Measurements from ENCODE around the gene PLCB1. TPM values are rescaled to one million over a fixed set of nuclear protein-coding genes. Genes with fewer than 3 reads are reported as not detected.
"Not testable (repeated sequence)": the region's sequence is repeated elsewhere in the genome, so short reads cannot be mapped to it uniquely, and the experiment has no call there.

PLCB1 gene
- total and polyA plus RNA-seq, 5 experiments from 2014 or later, result 1.4 to 3.8 (median 2.8) TPM

DNA sequence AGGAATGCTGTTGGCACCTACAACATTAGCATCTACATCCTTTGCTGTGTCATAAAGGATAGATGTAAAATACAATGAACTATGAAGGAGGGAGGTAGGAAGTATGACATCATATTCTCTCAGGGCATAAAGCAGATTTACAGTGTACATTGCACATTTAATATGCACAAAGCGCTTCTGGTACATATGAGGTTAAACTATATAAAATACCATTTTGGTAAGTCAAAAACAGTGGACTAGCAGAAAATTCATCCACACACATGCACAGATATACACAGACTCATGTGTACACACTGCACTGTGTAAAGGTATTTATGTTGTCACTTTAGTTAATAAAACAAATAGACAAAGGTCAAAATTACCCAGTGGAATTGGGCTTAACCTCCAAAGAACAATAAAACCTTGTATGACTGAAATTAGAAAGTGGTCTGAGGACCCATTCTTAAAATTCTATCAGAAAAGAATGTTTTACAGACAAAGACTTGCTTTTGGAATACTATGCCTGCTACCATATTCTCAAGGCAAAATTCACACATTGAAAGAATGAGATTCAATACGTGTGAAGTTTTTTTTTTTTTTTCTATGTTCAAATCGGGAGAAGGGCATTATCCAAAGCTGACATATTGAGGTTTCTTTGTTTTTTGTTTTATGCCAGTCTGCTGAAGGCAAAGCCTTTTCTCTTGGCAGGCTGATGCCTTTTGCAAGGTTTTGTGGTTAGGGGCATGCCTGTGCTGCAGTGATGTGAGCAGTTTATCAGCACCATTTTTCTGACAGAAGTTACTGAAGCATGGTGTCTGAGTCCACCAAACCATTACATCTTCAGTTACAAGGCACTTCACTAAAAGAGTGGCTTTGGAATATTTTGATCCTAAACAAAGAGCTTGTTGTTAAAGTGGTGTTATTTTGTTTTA, 199.0 kb downstream of the PLCB1 start:
- POLR2A ChIA-PET, result no interaction called here
- Mint-ChIP-seq H3K36me3 (no peaks in the 10 kb centered on the region), H3K27ac (no peak overlapping the region), H3K4me1 (peaks cover 0 to 9% (median 3%) of the 10 kb centered on the region in 4 donors), H3K9me3 (no peaks in the 10 kb centered on the region), H3K27me3 (peaks cover 0 to 3% (median 0%) of the 10 kb centered on the region in 5 donors), H3K4me3 (no peak overlapping the region)
- no peak for DNase-seq
- no peak for ATAC-seq

DNA sequence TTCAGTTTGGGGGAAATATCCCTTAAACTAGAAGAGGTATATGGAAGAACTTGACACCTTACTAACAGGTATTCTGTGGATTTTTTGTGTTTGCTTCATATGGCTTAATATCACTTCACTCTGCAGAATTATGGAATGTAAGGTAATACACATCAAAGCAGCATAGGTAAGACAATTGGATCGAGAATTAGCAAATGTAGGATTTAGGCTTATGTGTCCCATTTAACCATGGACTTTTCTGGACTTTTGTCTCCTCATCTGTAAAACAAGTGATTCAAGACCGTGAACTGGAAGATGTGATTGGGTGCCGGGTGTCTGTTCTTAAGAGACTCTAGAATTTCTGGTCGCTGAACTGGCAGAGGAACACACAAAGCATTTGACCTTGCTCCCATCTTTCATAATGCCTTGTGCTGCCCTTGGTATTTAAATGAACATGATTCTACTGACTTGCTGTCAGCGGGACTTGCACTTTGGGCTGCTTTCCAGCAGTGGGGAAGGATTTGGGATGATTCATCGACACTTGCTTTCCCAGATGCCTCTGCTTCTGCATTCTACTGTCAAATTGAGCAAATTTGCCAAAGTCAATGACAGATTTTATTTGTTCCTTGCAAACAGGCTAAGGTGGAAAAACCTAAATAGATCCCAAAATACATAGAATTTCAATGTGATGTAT, 199.8 kb downstream of the PLCB1 start:
- Mint-ChIP-seq H3K4me3 (no peak overlapping the region), H3K27me3 (peaks cover 0 to 3% (median 0%) of the 10 kb centered on the region in 5 donors), H3K27ac (no peak overlapping the region), H3K9me3 (no peaks in the 10 kb centered on the region), H3K36me3 (no peaks in the 10 kb centered on the region), H3K4me1 (peaks cover 0 to 9% (median 3%) of the 10 kb centered on the region in 4 donors)
- POLR2A ChIA-PET, result no interaction called here
- ATAC-seq, result no peak
- no peak for DNase-seq

DNA sequence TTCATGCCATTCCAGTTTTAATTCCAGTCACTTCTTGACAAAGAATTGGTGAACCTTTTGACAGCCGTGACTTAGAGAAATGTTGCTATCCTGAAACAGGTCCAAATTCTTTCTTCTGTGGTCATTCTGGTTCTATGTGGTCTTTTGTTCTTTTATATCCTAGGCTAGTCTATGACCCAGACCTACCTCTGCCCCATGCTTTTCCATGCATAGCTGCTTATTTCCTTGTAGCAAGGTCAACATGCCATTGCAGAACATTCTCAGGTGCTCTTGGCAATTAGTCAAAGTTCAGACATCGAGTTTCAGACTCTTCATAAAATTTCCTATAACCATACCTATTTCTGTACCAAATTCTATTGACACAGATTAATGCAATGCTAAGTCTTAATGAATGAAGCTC, 202.6 kb downstream of the PLCB1 start:
- Mint-ChIP-seq H3K27ac (no peak overlapping the region), H3K27me3 (peaks cover 0 to 5% (median 0%) of the 10 kb centered on the region in 5 donors), H3K4me1 (peaks cover 0 to 9% (median 3%) of the 10 kb centered on the region in 4 donors), H3K4me3 (no peak overlapping the region), H3K36me3 (no peaks in the 10 kb centered on the region), H3K9me3 (no peaks in the 10 kb centered on the region)
- POLR2A ChIA-PET, result no interaction called here
- no peak for ATAC-seq
- no peak for DNase-seq

DNA sequence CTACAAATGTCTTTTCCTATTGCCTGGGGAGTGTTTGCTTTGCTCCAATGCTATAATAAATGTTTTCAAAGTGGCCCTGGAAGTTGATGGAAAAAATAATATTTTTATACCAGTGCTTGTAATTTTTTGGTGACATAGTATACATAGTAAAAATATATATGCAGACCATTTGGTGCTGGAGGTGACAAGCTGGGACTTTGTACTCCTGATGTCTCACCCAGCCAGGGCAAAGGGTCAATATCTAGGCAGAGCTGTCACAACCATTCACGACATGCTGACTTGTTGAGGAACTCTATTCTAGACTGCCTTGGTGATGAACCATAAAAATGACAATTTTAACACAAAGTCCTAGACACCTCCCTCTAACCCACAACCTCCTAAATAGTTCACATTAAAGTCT, 203.0 kb downstream of the PLCB1 start:
- H3K4me3 Mint-ChIP-seq, result no peak overlapping the region
- POLR2A ChIA-PET, result no interaction called here
- no peaks in the 10 kb centered on the region for H3K36me3 Mint-ChIP-seq
- H3K9me3 Mint-ChIP-seq, result no peaks in the 10 kb centered on the region
- H3K27me3 Mint-ChIP-seq, result peaks cover 0 to 5% (median 0%) of the 10 kb centered on the region in 5 donors
- ATAC-seq, result no peak
- no peak for DNase-seq
- H3K27ac Mint-ChIP-seq, result no peak overlapping the region
- peaks cover 0 to 9% (median 3%) of the 10 kb centered on the region in 4 donors for H3K4me1 Mint-ChIP-seq

DNA sequence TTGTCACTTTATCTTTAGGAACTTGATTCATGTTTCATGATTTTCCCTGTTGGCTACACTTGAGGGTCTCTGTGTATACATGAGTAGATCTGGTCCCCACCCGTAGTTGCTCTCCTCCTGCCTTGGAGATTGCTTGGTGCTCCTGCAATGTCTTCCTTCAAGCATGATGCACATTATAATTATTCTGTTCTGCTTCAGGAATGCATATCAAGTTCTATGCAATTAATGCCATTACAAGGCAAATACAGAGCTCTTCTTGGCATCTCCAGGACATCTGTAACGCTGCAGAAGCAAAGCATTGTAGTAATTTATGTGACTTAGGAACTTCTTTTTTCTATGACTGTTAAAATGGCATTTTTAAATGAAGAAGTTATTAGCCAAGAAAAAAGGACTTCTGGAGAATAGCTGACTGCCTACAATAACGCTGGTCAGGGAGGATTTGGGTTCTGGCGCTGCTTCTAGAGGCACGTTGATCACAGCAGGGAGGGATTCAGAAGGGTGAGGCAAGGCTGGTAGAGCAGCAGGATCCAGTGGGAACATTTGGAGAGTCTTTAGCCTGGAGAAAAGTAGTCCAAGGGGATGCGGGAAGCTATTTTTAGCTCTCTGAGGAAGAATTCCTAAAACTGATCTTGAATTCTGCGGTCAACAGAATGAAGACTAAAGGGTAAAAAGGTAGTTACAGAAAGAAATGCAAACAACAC, 203.6 kb downstream of the PLCB1 start:
- DNase-seq (no peak), ATAC-seq (no peak)
- Mint-ChIP-seq H3K9me3 (no peaks in the 10 kb centered on the region), H3K27ac (no peak overlapping the region), H3K4me3 (no peak overlapping the region), H3K36me3 (peaks cover 0 to under 1% (median 0%) of the 10 kb centered on the region in 3 donors), H3K4me1 (peaks cover 0 to 9% (median 1%) of the 10 kb centered on the region in 4 donors), H3K27me3 (peaks cover 0 to 5% (median 0%) of the 10 kb centered on the region in 5 donors)
- POLR2A ChIA-PET, result no interaction called here

DNA sequence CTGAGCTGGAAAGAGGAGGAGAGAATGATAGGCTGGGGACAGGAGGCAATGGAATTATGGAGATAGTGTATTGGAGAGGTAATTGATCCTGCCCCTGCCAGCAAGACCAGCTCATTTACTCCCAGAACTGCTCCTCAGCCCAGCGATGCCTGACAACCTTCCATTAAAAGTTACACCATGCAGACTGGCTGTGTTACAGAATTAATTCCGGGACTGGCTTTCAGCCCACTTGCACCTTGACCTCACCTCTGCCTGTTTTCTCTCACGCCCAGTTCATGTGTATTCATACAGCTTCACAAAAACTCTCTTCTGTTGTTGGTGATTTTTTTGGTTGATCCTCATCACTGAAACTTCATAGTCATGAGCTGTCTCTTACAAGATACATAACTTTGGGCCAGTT, 207.3 kb downstream of the PLCB1 start:
- POLR2A ChIA-PET, result no interaction called here
- Mint-ChIP-seq H3K27me3 (peaks cover 0 to 5% (median 0%) of the 10 kb centered on the region in 5 donors), H3K4me1 (no peaks in the 10 kb centered on the region), H3K9me3 (no peaks in the 10 kb centered on the region), H3K36me3 (peaks cover 0 to 5% (median 0%) of the 10 kb centered on the region in 3 donors), H3K27ac (no peak overlapping the region), H3K4me3 (no peak overlapping the region)
- ATAC-seq (no peak), DNase-seq (no peak)

DNA sequence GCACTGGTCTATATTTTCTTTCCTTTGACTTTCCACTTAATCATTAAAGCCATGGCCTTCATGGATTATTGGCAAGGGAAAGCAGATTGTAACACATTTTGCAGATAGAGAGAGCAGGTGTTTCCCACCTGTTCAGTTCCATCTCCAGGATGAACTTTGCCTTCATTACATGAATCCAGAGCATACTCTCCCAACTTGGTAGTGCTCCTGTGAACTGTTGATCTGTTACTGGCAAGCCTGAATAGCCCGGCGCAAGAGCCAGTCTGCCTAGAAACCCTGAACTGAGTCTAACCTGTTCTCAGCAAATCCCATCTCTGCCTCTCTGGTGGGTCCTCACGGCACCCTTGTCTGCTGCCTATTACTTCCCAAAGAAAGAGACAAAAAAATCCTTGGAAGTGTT, 210.3 kb downstream of the PLCB1 start:
- Mint-ChIP-seq H3K4me3 (no peak overlapping the region), H3K4me1 (no peaks in the 10 kb centered on the region), H3K27me3 (peaks cover 0 to 7% (median 0%) of the 10 kb centered on the region in 5 donors), H3K9me3 (no peaks in the 10 kb centered on the region), H3K36me3 (peaks cover 0 to 5% (median 0%) of the 10 kb centered on the region in 3 donors), H3K27ac (no peak overlapping the region)
- POLR2A ChIA-PET, result no interaction called here
- DNase-seq, result no peak
- no peak for ATAC-seq

DNA sequence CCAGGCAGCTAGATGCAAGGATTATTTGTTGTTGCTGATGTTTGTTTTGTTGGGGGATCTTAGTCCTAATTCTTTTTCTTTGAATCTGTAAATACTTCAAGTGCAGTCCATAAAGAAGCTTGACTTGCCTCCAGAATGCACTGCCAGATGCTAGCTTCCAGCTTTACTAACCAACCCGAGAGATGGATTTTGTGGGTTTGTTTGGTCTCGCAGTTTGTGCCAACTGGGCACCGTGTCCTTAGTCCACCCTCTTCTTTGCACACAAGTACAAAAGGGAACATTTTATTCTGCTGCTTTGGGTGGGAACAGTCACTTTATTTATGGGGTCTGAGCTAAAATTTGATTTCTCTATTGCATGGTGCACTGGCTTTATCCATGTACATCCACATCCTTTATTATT, 212.0 kb downstream of the PLCB1 start:
- Mint-ChIP-seq H3K27me3 (peaks cover 0 to 4% (median 0%) of the 10 kb centered on the region in 5 donors), H3K4me1 (peaks cover 0 to 1% (median 0%) of the 10 kb centered on the region in 4 donors), H3K4me3 (no peak overlapping the region), H3K27ac (no peak overlapping the region), H3K36me3 (peaks cover 0 to 5% (median 0%) of the 10 kb centered on the region in 3 donors), H3K9me3 (no peaks in the 10 kb centered on the region)
- DNase-seq, result no peak
- POLR2A ChIA-PET, result no interaction called here
- no peak for ATAC-seq

DNA sequence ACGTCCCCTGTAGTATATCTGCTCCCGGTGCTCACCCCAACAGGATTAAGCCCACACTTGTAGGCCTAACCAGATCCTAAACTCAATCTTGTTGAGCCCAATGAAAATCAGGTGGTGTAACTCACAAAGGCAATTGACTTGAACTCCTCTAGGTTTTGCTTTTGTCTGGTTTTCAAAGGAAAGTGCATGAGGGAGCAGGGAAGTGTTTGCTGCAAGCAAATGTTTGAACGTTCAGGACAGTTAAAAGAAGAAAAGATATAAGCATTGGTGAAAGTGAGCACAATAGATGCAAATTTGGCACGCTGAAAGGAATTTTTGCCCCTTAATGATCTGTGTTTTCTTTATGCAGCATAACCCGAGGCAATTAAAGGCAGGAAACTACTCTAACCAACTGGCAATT, 212.6 kb downstream of the PLCB1 start:
- peaks cover 0 to 8% (median 0%) of the 10 kb centered on the region in 5 donors for H3K27me3 Mint-ChIP-seq
- no peak for DNase-seq
- no peak overlapping the region for H3K27ac Mint-ChIP-seq
- POLR2A ChIA-PET, result no interaction called here
- peaks cover 0 to 1% (median 0%) of the 10 kb centered on the region in 4 donors for H3K4me1 Mint-ChIP-seq
- peaks cover 0 to 5% (median 3%) of the 10 kb centered on the region in 3 donors for H3K36me3 Mint-ChIP-seq
- no peak for ATAC-seq
- H3K9me3 Mint-ChIP-seq, result peaks cover 0 to 3% (median 0%) of the 10 kb centered on the region in 9 donors
- no peak overlapping the region for H3K4me3 Mint-ChIP-seq

DNA sequence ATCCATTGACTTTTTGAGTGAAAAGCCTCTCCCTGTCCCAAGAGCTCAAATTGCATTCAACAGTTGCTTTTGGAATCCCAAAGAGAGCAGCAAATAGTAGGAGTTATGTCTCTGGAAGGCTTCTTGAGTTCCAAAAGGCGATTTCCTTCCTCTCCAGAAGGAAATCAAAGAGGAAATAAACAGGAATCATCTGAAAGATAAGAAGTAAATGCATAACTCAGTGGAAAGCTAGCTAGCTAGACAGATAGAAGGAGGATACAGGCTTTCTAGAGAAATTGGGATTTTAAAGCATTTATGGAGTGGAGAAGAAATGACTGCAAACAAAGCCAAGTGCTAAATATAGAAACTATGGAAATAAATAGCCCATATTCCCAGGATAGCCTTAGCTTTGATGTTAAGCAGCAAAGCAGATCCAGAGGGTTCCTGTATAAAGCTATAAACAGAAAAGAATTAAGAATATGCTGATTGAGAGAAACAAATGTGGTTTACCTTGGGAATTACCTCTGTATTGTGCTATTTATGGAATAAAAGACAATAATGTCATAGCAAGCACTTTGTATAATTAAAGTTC, 214.7 kb downstream of the PLCB1 start:
- H3K9me3 Mint-ChIP-seq, result peaks cover 0 to 4% (median 3%) of the 10 kb centered on the region in 9 donors
- peaks cover 0 to 3% (median 0%) of the 10 kb centered on the region in 3 donors for H3K36me3 Mint-ChIP-seq
- H3K27me3 Mint-ChIP-seq, result peaks cover 0 to 9% (median 0%) of the 10 kb centered on the region in 5 donors
- peaks cover 0 to 1% (median 0%) of the 10 kb centered on the region in 4 donors for H3K4me1 Mint-ChIP-seq
- ATAC-seq, result no peak
- POLR2A ChIA-PET, result no interaction called here
- no peak overlapping the region for H3K27ac Mint-ChIP-seq
- DNase-seq, result no peak
- H3K4me3 Mint-ChIP-seq, result no peak overlapping the region

DNA sequence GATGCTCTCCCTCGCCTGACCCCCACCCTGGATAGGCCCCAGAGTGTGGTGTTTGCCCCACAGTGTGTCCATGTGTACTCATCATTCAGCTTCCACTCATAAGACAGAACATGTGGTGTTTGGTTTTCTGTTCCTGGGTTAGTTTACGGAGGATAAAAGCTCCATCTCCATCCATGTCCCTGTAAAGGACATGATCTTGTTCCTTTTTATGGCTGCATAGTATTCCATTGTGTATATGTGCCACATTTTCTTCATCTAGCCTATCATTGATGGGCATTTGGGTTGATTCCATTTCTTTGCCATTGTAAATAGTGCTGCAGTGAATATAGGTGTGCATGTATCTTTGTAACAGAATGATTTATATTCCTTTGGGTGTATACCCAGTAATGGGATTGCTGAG, 218.2 kb downstream of the PLCB1 start:
- H3K4me3 Mint-ChIP-seq, H3K27me3 Mint-ChIP-seq, H3K36me3 Mint-ChIP-seq, POLR2A ChIA-PET, ATAC-seq, H3K9me3 Mint-ChIP-seq, DNase-seq, H3K4me1 Mint-ChIP-seq: not testable (repeated sequence)
- peak overlapping the region in 1 of 10 donors; percentile 45 for H3K27ac Mint-ChIP-seq

DNA sequence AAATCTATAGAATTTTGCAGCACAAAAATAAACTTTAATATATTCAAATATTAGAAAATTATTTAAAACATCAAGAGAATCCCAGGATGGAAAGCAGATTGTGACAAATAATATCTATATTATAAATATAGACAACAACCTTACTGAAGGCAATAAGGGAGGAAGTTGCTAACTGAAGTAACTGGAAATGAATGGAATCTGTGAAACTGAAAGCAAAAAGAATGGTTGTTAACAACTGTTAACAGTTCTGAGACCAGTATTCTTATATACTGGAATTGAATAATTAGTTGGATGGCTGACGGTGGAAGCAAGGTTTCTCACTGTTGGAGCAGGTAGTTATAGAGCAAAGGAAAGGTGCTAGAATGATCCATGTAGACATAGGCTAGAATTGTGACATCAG, 220.4 kb downstream of the PLCB1 start:
- no peak for ATAC-seq
- H3K4me3 Mint-ChIP-seq, result no peak overlapping the region
- peaks cover 0 to 5% (median 0%) of the 10 kb centered on the region in 5 donors for H3K27me3 Mint-ChIP-seq
- no peak for DNase-seq
- H3K27ac Mint-ChIP-seq, result no peak overlapping the region
- POLR2A ChIA-PET, result no interaction called here
- H3K4me1 Mint-ChIP-seq, result peaks cover 0 to 1% (median 0%) of the 10 kb centered on the region in 4 donors
- peaks cover 0 to 3% (median 0%) of the 10 kb centered on the region in 3 donors for H3K36me3 Mint-ChIP-seq
- H3K9me3 Mint-ChIP-seq, result peaks cover 0 to 4% (median 3%) of the 10 kb centered on the region in 9 donors

Data from naive thymus-derived CD8-positive, alpha-beta T cell (primary cell).